Measurements from ENCODE around the gene FANCL. TPM values are rescaled to one million over a fixed set of nuclear protein-coding genes. Genes with fewer than 3 reads are reported as not detected.
"Not testable (repeated sequence)": the region's sequence is repeated elsewhere in the genome, so short reads cannot be mapped to it uniquely, and the experiment has no call there.

Gene FANCL
- total and polyA plus RNA-seq, 7 donors: 3.9 to 6.4 (median 5.5) TPM

- no peaks in the 10 kb centered on the region for H3K27me3 ChIP-seq (ENCODE audit: insufficient read depth in 3 of 3, low read length in 2 of 3)
- no peak for ATAC-seq
- DNase-seq: no peak
- H3K9me3 ChIP-seq: no peaks in the 10 kb centered on the region
- no peak overlapping the region for H3K27ac ChIP-seq
- H3K36me3 ChIP-seq (ENCODE audit: insufficient read depth in 1 of 2, low read depth in 1 of 2): peaks cover 0 to 16% of the 10 kb centered on the region in 2 donors
- intact Hi-C loops (cut with DNase I): no loop called here
- no peak for TF ChIP-seq CTCF (IDR thresholded peaks at IDR 0.05)
- H3K4me1 ChIP-seq: no peaks in the 10 kb centered on the region
- WGBS, 3 donors: 92 to 98% (median 94%) methylated on average over 1 of the region's 1 CpG
- no peak overlapping the region for H3K4me3 ChIP-seq
Observed at GRCh38 chr2:58146707-58147106, 94.4 kb downstream of the FANCL start.

GRCh38 chr2:58145769-58146168 lies 95.4 kb downstream of the FANCL start:
- 96 to 99% (median 98%) methylated on average over 6 of the region's 6 CpGs for WGBS, 3 donors
- intact Hi-C loops (cut with DNase I); H3K4me1 ChIP-seq; H3K9me3 ChIP-seq; H3K4me3 ChIP-seq; DNase-seq; H3K27me3 ChIP-seq (ENCODE audit: insufficient read depth in 3 of 3, low read length in 2 of 3); H3K27ac ChIP-seq; ATAC-seq: not testable (repeated sequence)
- peaks cover 0 to 16% of the 10 kb centered on the region in 2 donors for H3K36me3 ChIP-seq (ENCODE audit: insufficient read depth in 1 of 2, low read depth in 1 of 2)

- Histone ChIP-seq H3K27me3 (ENCODE audit: insufficient read depth in 3 of 3, low read length in 2 of 3) (no peaks in the 10 kb centered on the region), H3K4me1 (no peaks in the 10 kb centered on the region), H3K4me3 (no peak overlapping the region), H3K36me3 (ENCODE audit: insufficient read depth in 1 of 2, low read depth in 1 of 2) (peaks cover 0 to 15% of the 10 kb centered on the region in 2 donors), H3K9me3 (no peaks in the 10 kb centered on the region), H3K27ac (no peak overlapping the region)
- no peak for DNase-seq
- TF ChIP-seq CTCF (IDR thresholded peaks at IDR 0.05): no peak
- intact Hi-C loops (cut with DNase I): no loop called here
- 72 to 84% (median 79%) methylated on average over 3 of the region's 3 CpGs for WGBS, 3 donors
- no peak for ATAC-seq
Observed at GRCh38 chr2:58140508-58141072, 100.5 kb downstream of the FANCL start.

GRCh38 chr2:58138396-58139030 lies 102.6 kb downstream of the FANCL start:
- H3K9me3 ChIP-seq: no peaks in the 10 kb centered on the region
- no peak overlapping the region for H3K4me3 ChIP-seq
- peaks cover 0 to 11% of the 10 kb centered on the region in 2 donors for H3K36me3 ChIP-seq (ENCODE audit: insufficient read depth in 1 of 2, low read depth in 1 of 2)
- 84 to 90% (median 88%) methylated on average over 3 of the region's 3 CpGs for WGBS, 3 donors
- intact Hi-C loops (cut with DNase I): loop anchor here in 1 of 2 donors (10.0 kb wide), 1 partner anchor 84 kb away; no protein-coding TSS in a partner anchor
- TF ChIP-seq CTCF (IDR thresholded peaks at IDR 0.05): no peak
- H3K27me3 ChIP-seq (ENCODE audit: insufficient read depth in 3 of 3, low read length in 2 of 3): no peaks in the 10 kb centered on the region
- ATAC-seq (no peak), DNase-seq (no peak)
- no peak overlapping the region for H3K27ac ChIP-seq
- no peaks in the 10 kb centered on the region for H3K4me1 ChIP-seq

GRCh38 chr2:58137856-58138255 lies 103.3 kb downstream of the FANCL start:
- TF ChIP-seq CTCF (IDR thresholded peaks at IDR 0.05): no peak
- H3K36me3 ChIP-seq (ENCODE audit: insufficient read depth in 1 of 2, low read depth in 1 of 2): peaks cover 0 to 10% of the 10 kb centered on the region in 2 donors
- no peaks in the 10 kb centered on the region for H3K4me1 ChIP-seq
- WGBS, 3 donors: 84 to 93% (median 86%) methylated on average over 1 of the region's 1 CpG
- H3K27ac ChIP-seq: no peak overlapping the region
- no peak for ATAC-seq
- H3K4me3 ChIP-seq: no peak overlapping the region
- intact Hi-C loops (cut with DNase I): loop anchor here in 1 of 2 donors (10.0 kb wide), 1 partner anchor 83 kb away; no protein-coding TSS in a partner anchor
- no peak for DNase-seq
- no peaks in the 10 kb centered on the region for H3K9me3 ChIP-seq
- no peaks in the 10 kb centered on the region for H3K27me3 ChIP-seq (ENCODE audit: insufficient read depth in 3 of 3, low read length in 2 of 3)
